ENCODE measurements around the gene NR1H2. TPM values are rescaled to one million over a fixed set of nuclear protein-coding genes. Genes with fewer than 3 reads are reported as not detected.

Gene NR1H2
- total RNA-seq (75.5 and 82.4 TPM in 2 replicates), polyA plus RNA-seq (30.3 and 30.4 TPM in 2 replicates), polyA minus RNA-seq (ENCODE audit: low replicate concordance) (55.8 and 59.2 TPM in 2 replicates)
- 48.3 and 49.2 TPM in 2 replicates for polyA plus RNA-seq (2012)

DNA sequence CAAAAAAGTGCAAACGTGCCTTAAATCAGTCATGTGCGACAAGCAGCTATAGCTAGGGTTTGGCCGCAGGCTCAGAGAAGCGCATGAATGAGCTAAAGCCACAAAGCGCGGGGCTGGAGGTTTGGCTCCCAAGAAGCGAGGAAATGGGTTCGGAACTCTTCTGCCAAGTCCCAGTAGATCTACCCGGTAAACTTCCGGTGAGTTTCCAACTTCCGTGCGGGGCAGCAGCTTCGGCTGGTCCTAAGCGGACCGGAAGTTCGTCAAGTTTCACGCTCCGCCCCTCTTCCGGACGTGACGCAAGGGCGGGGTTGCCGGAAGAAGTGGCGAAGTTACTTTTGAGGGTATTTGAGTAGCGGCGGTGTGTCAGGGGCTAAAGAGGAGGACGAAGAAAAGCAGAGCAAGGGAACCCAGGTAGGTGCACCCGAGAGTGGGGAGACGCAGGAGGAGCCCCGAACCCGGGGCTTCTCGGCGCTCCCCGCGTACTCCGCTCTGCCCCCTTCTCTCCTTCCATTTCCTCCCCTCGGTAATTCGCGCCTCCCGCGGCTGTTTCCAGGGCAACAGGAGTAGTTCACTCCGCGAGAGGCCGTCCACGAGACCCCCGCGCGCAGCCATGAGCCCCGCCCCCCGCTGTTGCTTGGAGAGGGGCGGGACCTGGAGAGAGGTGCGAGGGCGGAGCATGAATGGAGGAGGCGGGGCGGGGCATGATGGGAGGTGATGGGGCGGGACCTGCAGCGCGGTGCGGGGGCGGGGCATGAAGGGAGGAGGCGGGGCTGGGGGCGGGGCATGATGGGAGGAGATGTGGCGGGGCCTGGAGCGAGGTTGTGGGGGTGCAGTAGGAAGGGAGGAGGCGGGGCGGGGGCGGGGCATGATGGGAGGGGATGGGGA is at the start of gene NR1H2:
NR1H2 (plus strand) TSS at position 292 of the 885 bp plus-strand sequence. CDS start 1,149 bp downstream, outside the sequence.
- TF ChIP-seq, protein P1, sequence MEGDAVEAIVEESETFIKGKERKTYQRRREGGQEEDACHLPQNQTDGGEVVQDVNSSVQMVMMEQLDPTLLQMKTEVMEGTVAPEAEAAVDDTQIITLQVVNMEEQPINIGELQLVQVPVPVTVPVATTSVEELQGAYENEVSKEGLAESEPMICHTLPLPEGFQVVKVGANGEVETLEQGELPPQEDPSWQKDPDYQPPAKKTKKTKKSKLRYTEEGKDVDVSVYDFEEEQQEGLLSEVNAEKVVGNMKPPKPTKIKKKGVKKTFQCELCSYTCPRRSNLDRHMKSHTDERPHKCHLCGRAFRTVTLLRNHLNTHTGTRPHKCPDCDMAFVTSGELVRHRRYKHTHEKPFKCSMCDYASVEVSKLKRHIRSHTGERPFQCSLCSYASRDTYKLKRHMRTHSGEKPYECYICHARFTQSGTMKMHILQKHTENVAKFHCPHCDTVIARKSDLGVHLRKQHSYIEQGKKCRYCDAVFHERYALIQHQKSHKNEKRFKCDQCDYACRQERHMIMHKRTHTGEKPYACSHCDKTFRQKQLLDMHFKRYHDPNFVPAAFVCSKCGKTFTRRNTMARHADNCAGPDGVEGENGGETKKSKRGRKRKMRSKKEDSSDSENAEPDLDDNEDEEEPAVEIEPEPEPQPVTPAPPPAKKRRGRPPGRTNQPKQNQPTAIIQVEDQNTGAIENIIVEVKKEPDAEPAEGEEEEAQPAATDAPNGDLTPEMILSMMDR (conservative IDR thresholded peaks at IDR 0.05 in 1 of 2, IDR thresholded peaks at IDR 0.05 in 1 of 2; ENCODE audit: low read depth in 1 of 2, low read length in 2 of 2) = no peak
- TF ChIP-seq EZH2 (IDR thresholded peaks at IDR 0.05; ENCODE audit: low read length, missing control alignments) = no peak
- peak within 1 kb of the TSS; percentile 62 to 97 (median 76) for H3K4me3 ChIP-seq (replicated peaks in 1 of 4; ENCODE audit: control extremely low read depth in 1 of 4, insufficient read depth in 1 of 4, low read depth in 3 of 4, low read length in 4 of 4)
- peak within 1 kb of the TSS; percentile 90 for H2AFZ ChIP-seq (ENCODE audit: low read length)
- H3K27me3 ChIP-seq (ENCODE audit: control insufficient read depth, insufficient read depth, low read length) = no peaks in the 10 kb centered on the region
- peak within 1 kb of the TSS; percentile 99 for H3K27ac ChIP-seq (ENCODE audit: insufficient read depth, low read length)
- H4K20me1 ChIP-seq (ENCODE audit: control insufficient read depth, extremely low read depth, insufficient read depth, low read length) = no peaks in the 10 kb centered on the region
- peak within 1 kb of the TSS; percentile 93 for H3K4me2 ChIP-seq (ENCODE audit: extremely low read depth, insufficient read depth, low read length)
- peaks cover 19% of the 10 kb centered on the region for H3K36me3 ChIP-seq (ENCODE audit: control insufficient read depth, insufficient read depth, low read length)
- no peaks in the 10 kb centered on the region for H3K9me3 ChIP-seq (ENCODE audit: control insufficient read depth, insufficient read depth, low read depth, low read length)
- peak; percentile 98 to 99 for DNase-seq (ENCODE audit: low read depth in 2 of 2)
- H3K4me1 ChIP-seq (ENCODE audit: control insufficient read depth, extremely low read depth, insufficient read depth, low read length) = no peaks in the 10 kb centered on the region
- peak within 1 kb of the TSS; percentile 93 for H3K9ac ChIP-seq (ENCODE audit: insufficient read depth, low read length)
- H3K79me2 ChIP-seq (ENCODE audit: control insufficient read depth, insufficient read depth, low read length) = no peaks in the 10 kb centered on the region

DNA sequence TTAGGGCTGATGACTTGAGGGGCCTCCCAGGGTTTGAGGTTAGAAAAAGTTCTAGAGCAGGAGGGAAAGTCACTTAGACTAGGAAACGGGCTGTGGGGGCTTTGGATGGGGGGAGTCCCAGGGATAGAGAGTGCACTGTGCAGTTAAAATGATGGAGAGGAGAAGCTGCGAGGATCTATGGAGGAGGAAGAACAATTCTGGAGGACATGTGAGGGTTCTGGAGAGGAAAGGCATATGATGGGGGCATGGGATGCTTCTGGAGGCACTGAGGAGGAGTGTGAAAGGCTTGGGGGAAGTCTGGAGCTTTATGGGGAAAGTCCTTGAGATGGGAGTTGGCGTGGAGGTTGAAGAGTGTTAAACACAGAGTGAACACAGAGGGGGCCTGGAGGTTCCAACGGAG is 49.2 kb upstream of the NR1H2 start:
- peaks cover 13% of the 10 kb centered on the region for H3K27me3 ChIP-seq (ENCODE audit: control insufficient read depth, insufficient read depth, low read length)
- TF ChIP-seq, protein P1 (conservative IDR thresholded peaks at IDR 0.05 in 1 of 2, IDR thresholded peaks at IDR 0.05 in 1 of 2; ENCODE audit: low read depth in 1 of 2, low read length in 2 of 2) = no peak
- no peak for TF ChIP-seq EZH2 (IDR thresholded peaks at IDR 0.05; ENCODE audit: low read length, missing control alignments)
- H3K4me3 ChIP-seq (replicated peaks in 1 of 4; ENCODE audit: control extremely low read depth in 1 of 4, insufficient read depth in 1 of 4, low read depth in 3 of 4, low read length in 4 of 4) = no peak overlapping the region
- no peaks in the 10 kb centered on the region for H3K36me3 ChIP-seq (ENCODE audit: control insufficient read depth, insufficient read depth, low read length)
- H3K4me1 ChIP-seq (ENCODE audit: control insufficient read depth, extremely low read depth, insufficient read depth, low read length) = no peaks in the 10 kb centered on the region
- H3K9ac ChIP-seq (ENCODE audit: insufficient read depth, low read length) = no peak overlapping the region
- H3K79me2 ChIP-seq (ENCODE audit: control insufficient read depth, insufficient read depth, low read length) = no peaks in the 10 kb centered on the region
- DNase-seq (ENCODE audit: low read depth in 2 of 2) = no peak
- H3K9me3 ChIP-seq (ENCODE audit: control insufficient read depth, insufficient read depth, low read depth, low read length) = no peaks in the 10 kb centered on the region
- H2AFZ ChIP-seq (ENCODE audit: low read length) = no peak overlapping the region
- no peak overlapping the region for H3K4me2 ChIP-seq (ENCODE audit: extremely low read depth, insufficient read depth, low read length)
- no peaks in the 10 kb centered on the region for H4K20me1 ChIP-seq (ENCODE audit: control insufficient read depth, extremely low read depth, insufficient read depth, low read length)
- no peak overlapping the region for H3K27ac ChIP-seq (ENCODE audit: insufficient read depth, low read length)

DNA sequence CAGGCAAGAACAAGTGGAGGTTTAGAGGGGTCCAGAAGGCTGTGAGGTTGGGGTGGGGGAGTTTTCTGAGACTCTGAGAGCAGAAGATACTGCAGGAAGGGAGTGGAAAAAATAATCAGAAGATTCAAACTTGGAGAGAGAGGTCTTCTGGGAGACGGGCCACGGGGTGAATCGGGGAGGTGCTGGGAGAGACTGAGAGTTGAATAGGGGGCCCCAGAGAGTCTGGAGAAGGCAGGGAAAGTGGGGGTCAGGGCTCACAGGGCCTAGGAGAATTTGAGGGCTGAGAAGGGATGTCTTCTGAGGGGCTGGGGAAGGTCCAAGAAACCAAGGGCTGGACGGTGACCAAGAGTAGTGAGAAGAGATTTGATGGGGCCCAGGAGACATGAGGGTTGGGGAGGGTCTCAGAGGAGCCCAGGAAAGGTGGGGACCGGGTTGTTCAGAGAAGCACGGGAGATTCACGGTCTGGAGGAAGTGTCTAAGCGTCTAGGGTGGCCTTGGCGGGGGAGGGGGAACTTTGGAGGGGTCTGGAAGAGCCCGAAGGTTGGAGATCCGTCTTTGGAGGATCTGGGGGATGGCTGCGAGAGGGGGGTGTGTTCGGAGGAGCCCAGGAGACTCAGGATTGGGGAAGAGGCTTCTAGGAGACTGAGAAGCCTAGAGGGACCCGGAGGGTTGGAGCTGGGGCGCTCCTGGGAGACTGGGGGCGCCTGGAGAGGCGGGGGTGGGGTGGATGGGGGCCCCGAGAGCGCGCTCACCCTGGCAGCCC is 48.6 kb upstream of the NR1H2 start:
- H2AFZ ChIP-seq (ENCODE audit: low read length) = no peak overlapping the region
- H3K9me3 ChIP-seq (ENCODE audit: control insufficient read depth, insufficient read depth, low read depth, low read length) = no peaks in the 10 kb centered on the region
- no peak overlapping the region for H3K27ac ChIP-seq (ENCODE audit: insufficient read depth, low read length)
- H3K9ac ChIP-seq (ENCODE audit: insufficient read depth, low read length) = no peak overlapping the region
- no peak overlapping the region for H3K4me3 ChIP-seq (replicated peaks in 1 of 4; ENCODE audit: control extremely low read depth in 1 of 4, insufficient read depth in 1 of 4, low read depth in 3 of 4, low read length in 4 of 4)
- H3K79me2 ChIP-seq (ENCODE audit: control insufficient read depth, insufficient read depth, low read length) = no peaks in the 10 kb centered on the region
- no peak for DNase-seq (ENCODE audit: low read depth in 2 of 2)
- peaks cover 17% of the 10 kb centered on the region for H3K27me3 ChIP-seq (ENCODE audit: control insufficient read depth, insufficient read depth, low read length)
- H4K20me1 ChIP-seq (ENCODE audit: control insufficient read depth, extremely low read depth, insufficient read depth, low read length) = no peaks in the 10 kb centered on the region
- no peaks in the 10 kb centered on the region for H3K36me3 ChIP-seq (ENCODE audit: control insufficient read depth, insufficient read depth, low read length)
- H3K4me2 ChIP-seq (ENCODE audit: extremely low read depth, insufficient read depth, low read length) = no peak overlapping the region
- H3K4me1 ChIP-seq (ENCODE audit: control insufficient read depth, extremely low read depth, insufficient read depth, low read length) = no peaks in the 10 kb centered on the region
- TF ChIP-seq, protein P1 (conservative IDR thresholded peaks at IDR 0.05 in 1 of 2, IDR thresholded peaks at IDR 0.05 in 1 of 2; ENCODE audit: low read depth in 1 of 2, low read length in 2 of 2) = no peak
- TF ChIP-seq EZH2 (IDR thresholded peaks at IDR 0.05; ENCODE audit: low read length, missing control alignments) = no peak
